OCI-LY1 (cell line): ENCODE results near the gene IGFN1.

ENCODE experiments used
- EZH2 ChIP-seq: fragments of 200-600 bp; sonication (generic), shearing (Covaris generic); IDR thresholded peaks from 2 replicates; pipeline ENCODE4 v1.8.0; 2017; ENCODE audit warnings: borderline replicate concordance, mixed run types, mild to moderate bottlenecking, antibody characterized with exemption, low read length, moderate library complexity, mixed read lengths
- TF ChIP-seq, protein P1 (sequence below): fragments of 200-600 bp; sonication (generic), shearing (Covaris generic); IDR thresholded peaks from 2 replicates; pipeline ENCODE4 v1.5.1; 2017; ENCODE audit warnings: mild to moderate bottlenecking, antibody characterized with exemption, low read length, moderate library complexity, mixed read lengths

DNA sequence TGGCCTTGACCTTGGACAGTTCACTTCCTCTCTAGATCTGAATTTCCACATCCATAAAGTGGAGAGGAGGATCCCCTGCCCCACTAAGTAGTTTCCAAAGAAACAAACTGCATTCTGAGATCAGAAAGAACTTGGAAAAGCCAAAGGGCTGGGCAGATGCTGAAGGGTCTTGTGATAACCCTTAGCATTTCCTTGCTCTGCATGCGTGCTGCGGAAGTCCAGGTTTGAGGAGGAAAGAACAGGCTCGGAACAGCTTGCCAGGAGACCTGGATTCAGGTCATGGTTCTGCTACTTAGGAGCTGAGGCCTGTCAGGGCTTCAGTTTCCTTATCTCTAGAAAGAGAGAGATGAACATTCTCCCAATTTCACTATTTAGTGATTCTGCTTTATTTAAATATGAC, 27.2 kb downstream of the IGFN1 start:
- TF ChIP-seq, protein P1, sequence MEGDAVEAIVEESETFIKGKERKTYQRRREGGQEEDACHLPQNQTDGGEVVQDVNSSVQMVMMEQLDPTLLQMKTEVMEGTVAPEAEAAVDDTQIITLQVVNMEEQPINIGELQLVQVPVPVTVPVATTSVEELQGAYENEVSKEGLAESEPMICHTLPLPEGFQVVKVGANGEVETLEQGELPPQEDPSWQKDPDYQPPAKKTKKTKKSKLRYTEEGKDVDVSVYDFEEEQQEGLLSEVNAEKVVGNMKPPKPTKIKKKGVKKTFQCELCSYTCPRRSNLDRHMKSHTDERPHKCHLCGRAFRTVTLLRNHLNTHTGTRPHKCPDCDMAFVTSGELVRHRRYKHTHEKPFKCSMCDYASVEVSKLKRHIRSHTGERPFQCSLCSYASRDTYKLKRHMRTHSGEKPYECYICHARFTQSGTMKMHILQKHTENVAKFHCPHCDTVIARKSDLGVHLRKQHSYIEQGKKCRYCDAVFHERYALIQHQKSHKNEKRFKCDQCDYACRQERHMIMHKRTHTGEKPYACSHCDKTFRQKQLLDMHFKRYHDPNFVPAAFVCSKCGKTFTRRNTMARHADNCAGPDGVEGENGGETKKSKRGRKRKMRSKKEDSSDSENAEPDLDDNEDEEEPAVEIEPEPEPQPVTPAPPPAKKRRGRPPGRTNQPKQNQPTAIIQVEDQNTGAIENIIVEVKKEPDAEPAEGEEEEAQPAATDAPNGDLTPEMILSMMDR = no peak
- TF ChIP-seq EZH2 = no peak
